Body of pancreas (tissue), 4 donors: ENCODE measurements around the gene PRLHR. TPM values are rescaled to one million over a fixed set of nuclear protein-coding genes. Genes with fewer than 3 reads are reported as not detected.

Experiments used
- ATAC-seq: fragments of 150-250 bp; one replicate; pipeline ENCODE4 v1.9.1; 2016
- DNase-seq, 4 donors: peaks; one replicate each; pipeline ENCODE4 v3.0.0-alpha.2; 2019
- H3K27ac ChIP-seq, 4 donors: fragments of 200-600 bp; sonication (generic); 1 replicate in 3 of 4; 2 replicates in 1 of 4; pipeline versions ENCODE4 v1.5.1 to v1.6.1; 2016 to 2019; ENCODE audit warnings: mild to moderate bottlenecking in 1 of 4, mixed read lengths in 1 of 4, moderate library complexity in 1 of 4
- H3K27me3 ChIP-seq, 2 donors: fragments of 200-600 bp; sonication (generic); one replicate each; pipeline ENCODE4 v1.6.0; 2016; ENCODE audit warnings: mild to moderate bottlenecking in 1 of 2
- H3K36me3 ChIP-seq, 2 donors: fragments of 200-600 bp; sonication (generic); replicated peaks in 1 of 2; 2 replicates each; pipeline ENCODE4 v1.5.1; 2016; ENCODE audit warnings: low read depth in 2 of 2; ENCODE audit not compliant: insufficient read depth in 1 of 2
- H3K4me1 ChIP-seq: fragments of 200-600 bp; sonication (generic); one replicate; pipeline ENCODE4 v1.6.0; 2016
- H3K4me3 ChIP-seq, 2 donors: fragments of 200-600 bp; sonication (generic); 1 replicate in 1 of 2; 2 replicates in 1 of 2; pipeline ENCODE4 v1.5.1; 2016 to 2019
- H3K9me3 ChIP-seq, 3 donors: fragments of 200-600 bp; sonication (generic); 1 replicate in 2 of 3; 2 replicates in 1 of 3; pipeline ENCODE4 v1.5.1; 2016
- CTCF ChIP-seq, 7 experiments: fragments of 450-650 bp in 4 of 7; fragments of 200-600 bp in 3 of 7; sonication (generic) in 3 of 7; IDR thresholded peaks; one replicate each; pipeline ENCODE4 v1.5.1; 2016 to 2019; ENCODE audit warnings: antibody characterized with exemption in 7 of 7
- POLR2A ChIP-seq, 3 donors: fragments of 450-650 bp; IDR thresholded peaks; one replicate each; pipeline ENCODE4 v1.6.1; 2016; ENCODE audit warnings: antibody characterized with exemption in 3 of 3, mild to moderate bottlenecking in 2 of 3
- WGBS, 2 donors: methylation state at CpG; one replicate each; pipeline ENCODE4 v1.1.5; 2017; 5-methylcytosine and 5-hydroxymethylcytosine counted together
- intact Hi-C: fragments of 100-400 bp; cut with DNase I; formaldehyde crosslinking; loops from one replicate; pipeline ENCODE4 v1.15.1; 2023
- total RNA-seq, 2 donors: library from RNA; depleted of rRNA; stranded (reverse); fragments of >200 nt; gene quantifications; one replicate each; pipeline ENCODE4 v1.1.0, GENCODE V29; 2016

The PRLHR gene
- total RNA-seq, 2 donors from 2014 or later: not detected

GRCh38 chr10:118567701-118568248, 27.7 kb downstream of the PRLHR start:
- H3K27me3 ChIP-seq: no peaks in the 10 kb centered on the region
- DNase-seq: no peak
- no peaks in the 10 kb centered on the region for H3K9me3 ChIP-seq
- TF ChIP-seq POLR2A (IDR thresholded peaks at IDR 0.05) (no peak), CTCF (IDR thresholded peaks at IDR 0.05) (no peak)
- no peaks in the 10 kb centered on the region for H3K36me3 ChIP-seq
- H3K4me1 ChIP-seq: peaks cover 20% of the 10 kb centered on the region
- WGBS, 2 donors: 56 to 57% methylated on average over 11 of the region's 11 CpGs
- intact Hi-C loops: loop anchor here (5.0 kb wide), 1 partner anchor 155 kb away; no protein-coding TSS in a partner anchor
- no peak overlapping the region for H3K27ac ChIP-seq
- ATAC-seq: no peak
- no peak overlapping the region for H3K4me3 ChIP-seq

DNA sequence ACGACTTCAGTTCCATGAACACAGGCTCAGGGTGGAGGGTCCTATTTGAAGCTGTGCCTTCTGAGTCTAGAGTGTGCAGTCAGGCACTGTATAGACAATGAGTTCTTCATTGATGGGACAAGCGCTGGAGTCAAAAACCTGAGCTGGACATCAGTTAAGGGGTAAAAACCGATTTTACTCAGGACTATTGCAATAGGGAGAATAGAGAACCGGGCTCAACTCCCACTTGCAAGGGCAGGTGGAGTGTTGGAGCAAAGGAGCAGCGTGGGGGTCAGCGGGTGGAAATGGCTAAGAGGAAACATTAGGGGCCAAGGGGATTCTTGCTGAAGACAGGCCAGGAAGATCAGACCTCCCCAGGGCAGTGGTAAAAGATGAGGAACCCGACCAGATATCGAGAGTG, 28.5 kb downstream of the PRLHR start:
- peaks cover 20% of the 10 kb centered on the region for H3K4me1 ChIP-seq
- H3K9me3 ChIP-seq: no peaks in the 10 kb centered on the region
- H3K36me3 ChIP-seq: no peaks in the 10 kb centered on the region
- no peak for ATAC-seq
- TF ChIP-seq CTCF (IDR thresholded peaks at IDR 0.05): no peak
- no peak for TF ChIP-seq POLR2A (IDR thresholded peaks at IDR 0.05)
- WGBS, 2 donors: 70 to 76% methylated on average over 8 of the region's 8 CpGs
- no peaks in the 10 kb centered on the region for H3K27me3 ChIP-seq
- DNase-seq: no peak
- intact Hi-C loops: loop anchor here (5.0 kb wide), 1 partner anchor 155 kb away; no protein-coding TSS in a partner anchor
- H3K27ac ChIP-seq: no peak overlapping the region
- H3K4me3 ChIP-seq: no peak overlapping the region

DNA sequence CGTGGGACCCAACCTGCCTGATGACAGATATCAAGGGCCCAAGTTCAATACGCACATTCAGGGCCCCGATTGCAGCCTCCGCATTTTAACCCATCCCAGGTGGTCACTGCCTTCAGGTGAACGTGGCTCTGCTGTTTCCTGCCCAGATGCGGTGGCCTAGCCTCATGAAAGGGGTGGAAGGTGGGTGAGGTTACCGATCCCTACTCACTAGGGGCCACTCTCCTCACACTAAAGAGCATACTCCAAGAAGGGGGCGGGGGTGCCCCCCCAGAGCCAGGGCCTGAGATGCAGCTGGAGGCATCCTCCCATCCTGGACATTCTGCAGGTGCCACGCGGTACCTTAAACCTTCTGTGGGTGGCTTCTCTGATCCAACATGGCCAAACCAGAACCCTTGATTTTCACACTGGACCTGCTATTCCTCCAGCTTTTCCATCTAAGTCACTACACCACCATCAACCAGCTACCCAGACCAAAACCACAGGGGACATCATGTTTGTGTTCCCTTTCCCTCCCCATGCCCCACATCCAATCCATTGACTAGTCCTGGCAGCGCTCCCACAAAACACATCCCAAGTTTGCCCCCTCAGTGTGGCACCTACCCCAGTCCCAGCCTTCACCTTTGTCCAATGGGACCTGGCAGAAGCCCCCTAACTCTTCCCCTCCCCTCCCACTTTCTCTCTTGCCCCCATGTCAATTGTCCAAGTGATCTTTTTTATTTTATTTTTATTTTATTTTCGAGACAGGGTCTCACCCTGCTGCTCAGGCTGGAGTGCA, 30.0 kb downstream of the PRLHR start:
- peaks cover 18% of the 10 kb centered on the region for H3K4me1 ChIP-seq
- H3K4me3 ChIP-seq: no peak overlapping the region
- no peak for TF ChIP-seq POLR2A (IDR thresholded peaks at IDR 0.05)
- no peak for TF ChIP-seq CTCF (IDR thresholded peaks at IDR 0.05)
- ATAC-seq: no peak
- no peaks in the 10 kb centered on the region for H3K9me3 ChIP-seq
- H3K27ac ChIP-seq: no peak overlapping the region
- intact Hi-C loops: loop anchor here (5.0 kb wide), 1 partner anchor 157 kb away; no protein-coding TSS in a partner anchor
- 79 to 81% methylated on average over 12 of the region's 12 CpGs for WGBS, 2 donors
- no peaks in the 10 kb centered on the region for H3K27me3 ChIP-seq
- no peak for DNase-seq
- no peaks in the 10 kb centered on the region for H3K36me3 ChIP-seq

DNA sequence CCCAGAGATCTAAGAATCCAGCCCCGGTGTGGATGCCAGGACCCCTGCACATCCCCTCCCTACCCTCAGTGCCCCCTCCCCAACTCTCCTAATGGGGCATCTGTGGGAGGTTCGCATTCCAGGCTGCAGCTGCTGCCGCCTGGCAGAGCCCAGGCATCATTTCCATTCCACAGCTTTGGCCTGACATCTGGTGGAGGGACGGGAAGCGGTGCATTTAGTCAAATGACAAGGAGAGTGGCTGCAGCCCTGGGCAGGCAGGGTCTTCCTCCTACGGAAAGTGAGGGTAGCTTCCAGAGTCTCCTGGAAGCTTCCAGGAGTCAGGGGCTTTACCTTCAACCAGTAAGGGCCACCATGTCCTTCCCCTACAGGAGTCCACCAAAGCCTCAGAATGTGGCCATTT, 30.8 kb downstream of the PRLHR start:
- intact Hi-C loops: loop anchor here (5.0 kb wide), 1 partner anchor 158 kb away; no protein-coding TSS in a partner anchor
- H3K4me1 ChIP-seq: peaks cover 10% of the 10 kb centered on the region
- H3K36me3 ChIP-seq: no peaks in the 10 kb centered on the region
- H3K4me3 ChIP-seq: no peak overlapping the region
- WGBS, 2 donors: 51 to 56% methylated on average over 3 to 6 of the region's 6 CpGs
- TF ChIP-seq CTCF (IDR thresholded peaks at IDR 0.05) (no peak), POLR2A (IDR thresholded peaks at IDR 0.05) (no peak)
- DNase-seq (no peak), ATAC-seq (no peak)
- no peaks in the 10 kb centered on the region for H3K27me3 ChIP-seq
- H3K9me3 ChIP-seq: no peaks in the 10 kb centered on the region
- H3K27ac ChIP-seq: no peak overlapping the region
